ENCODE results near the gene LAPTM4A.

DNA sequence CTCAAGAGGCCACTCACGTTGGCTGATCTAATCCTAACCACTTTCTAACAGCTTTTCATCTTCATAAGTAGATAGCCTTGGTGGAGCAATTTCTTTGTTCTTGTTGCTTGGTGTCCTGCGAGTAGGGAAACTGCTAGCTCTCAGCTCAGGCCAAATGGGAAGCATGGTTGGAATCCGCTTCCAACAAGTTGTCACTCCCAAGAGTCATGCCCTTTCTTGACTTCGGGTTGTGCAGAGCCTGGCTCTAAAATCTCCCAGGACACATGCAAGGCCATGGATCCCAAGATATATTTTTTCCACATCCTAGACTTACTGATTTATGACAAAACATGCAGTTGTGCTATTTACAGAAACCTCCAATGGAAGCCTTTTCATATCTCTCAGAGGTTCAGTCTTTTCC is 31.7 kb downstream of the LAPTM4A start:
- TF ChIP-seq, protein P1, sequence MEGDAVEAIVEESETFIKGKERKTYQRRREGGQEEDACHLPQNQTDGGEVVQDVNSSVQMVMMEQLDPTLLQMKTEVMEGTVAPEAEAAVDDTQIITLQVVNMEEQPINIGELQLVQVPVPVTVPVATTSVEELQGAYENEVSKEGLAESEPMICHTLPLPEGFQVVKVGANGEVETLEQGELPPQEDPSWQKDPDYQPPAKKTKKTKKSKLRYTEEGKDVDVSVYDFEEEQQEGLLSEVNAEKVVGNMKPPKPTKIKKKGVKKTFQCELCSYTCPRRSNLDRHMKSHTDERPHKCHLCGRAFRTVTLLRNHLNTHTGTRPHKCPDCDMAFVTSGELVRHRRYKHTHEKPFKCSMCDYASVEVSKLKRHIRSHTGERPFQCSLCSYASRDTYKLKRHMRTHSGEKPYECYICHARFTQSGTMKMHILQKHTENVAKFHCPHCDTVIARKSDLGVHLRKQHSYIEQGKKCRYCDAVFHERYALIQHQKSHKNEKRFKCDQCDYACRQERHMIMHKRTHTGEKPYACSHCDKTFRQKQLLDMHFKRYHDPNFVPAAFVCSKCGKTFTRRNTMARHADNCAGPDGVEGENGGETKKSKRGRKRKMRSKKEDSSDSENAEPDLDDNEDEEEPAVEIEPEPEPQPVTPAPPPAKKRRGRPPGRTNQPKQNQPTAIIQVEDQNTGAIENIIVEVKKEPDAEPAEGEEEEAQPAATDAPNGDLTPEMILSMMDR (IDR thresholded peaks at IDR 0.05; ENCODE audit: insufficient read depth, low read length) = no peak
- TF ChIP-seq POLR2AphosphoS5 (IDR thresholded peaks at IDR 0.05; ENCODE audit: low read depth) = no peak
